Adrenal gland (tissue), 5 donors: ENCODE data around the gene LIPA.

Experiments used
- POLR2A ChIP-seq, 2 donors: fragments of 450-650 bp; IDR thresholded peaks; one replicate each; pipeline ENCODE4 v1.6.1; 2017; ENCODE audit warnings: antibody characterized with exemption in 2 of 2, mild to moderate bottlenecking in 2 of 2, moderate library complexity in 1 of 2
- TF ChIP-seq, protein P1 (sequence below), 6 experiments: fragments of 450-650 bp in 4 of 6; fragments of 200-600 bp in 2 of 6; sonication (generic) in 1 of 6; IDR thresholded peaks; 1 replicate in 5 of 6; 2 replicates in 1 of 6; pipeline versions ENCODE4 v1.5.1 to v1.8.0; 2016 to 2021; ENCODE audit warnings: antibody characterized with exemption in 6 of 6, mild to moderate bottlenecking in 2 of 6, moderate library complexity in 1 of 6
- donor health status: DM: no; HTN: no; CAD: no.

DNA sequence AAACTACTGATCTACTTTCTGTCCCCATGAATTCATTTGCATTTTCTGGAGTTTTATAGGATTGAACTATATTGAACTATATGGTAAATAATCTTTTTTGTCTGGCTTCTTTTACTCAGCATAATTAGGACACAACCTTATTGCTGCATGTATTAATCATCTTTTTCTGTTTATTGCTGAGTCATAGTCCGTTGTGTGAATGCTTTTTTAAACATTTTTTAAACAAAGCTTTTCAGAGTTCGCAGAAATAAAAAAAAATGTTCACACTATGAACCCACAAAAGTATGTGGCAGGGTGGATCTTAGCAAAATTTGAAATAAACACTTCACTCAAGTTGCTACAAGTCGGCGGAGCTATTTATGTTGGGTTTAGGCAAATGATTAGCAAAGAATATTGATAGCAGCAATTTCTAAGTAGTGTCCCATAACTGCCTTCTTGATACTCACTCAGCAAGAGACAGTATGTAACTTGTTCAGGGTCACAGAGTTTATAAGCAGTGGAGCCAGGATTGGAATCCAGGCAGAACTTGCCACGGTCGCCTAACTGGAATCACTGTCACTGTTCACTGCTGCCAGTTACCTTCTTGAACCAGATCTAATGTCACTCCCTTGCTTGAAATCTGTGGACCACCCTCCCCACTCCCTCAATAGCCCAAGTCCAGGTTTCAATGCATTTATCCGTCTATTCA lies 50.1 kb downstream of the LIPA start:
- no peak for TF ChIP-seq POLR2A (IDR thresholded peaks at IDR 0.05)
- TF ChIP-seq, protein P1, sequence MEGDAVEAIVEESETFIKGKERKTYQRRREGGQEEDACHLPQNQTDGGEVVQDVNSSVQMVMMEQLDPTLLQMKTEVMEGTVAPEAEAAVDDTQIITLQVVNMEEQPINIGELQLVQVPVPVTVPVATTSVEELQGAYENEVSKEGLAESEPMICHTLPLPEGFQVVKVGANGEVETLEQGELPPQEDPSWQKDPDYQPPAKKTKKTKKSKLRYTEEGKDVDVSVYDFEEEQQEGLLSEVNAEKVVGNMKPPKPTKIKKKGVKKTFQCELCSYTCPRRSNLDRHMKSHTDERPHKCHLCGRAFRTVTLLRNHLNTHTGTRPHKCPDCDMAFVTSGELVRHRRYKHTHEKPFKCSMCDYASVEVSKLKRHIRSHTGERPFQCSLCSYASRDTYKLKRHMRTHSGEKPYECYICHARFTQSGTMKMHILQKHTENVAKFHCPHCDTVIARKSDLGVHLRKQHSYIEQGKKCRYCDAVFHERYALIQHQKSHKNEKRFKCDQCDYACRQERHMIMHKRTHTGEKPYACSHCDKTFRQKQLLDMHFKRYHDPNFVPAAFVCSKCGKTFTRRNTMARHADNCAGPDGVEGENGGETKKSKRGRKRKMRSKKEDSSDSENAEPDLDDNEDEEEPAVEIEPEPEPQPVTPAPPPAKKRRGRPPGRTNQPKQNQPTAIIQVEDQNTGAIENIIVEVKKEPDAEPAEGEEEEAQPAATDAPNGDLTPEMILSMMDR (IDR thresholded peaks at IDR 0.05) = no peak
